HepG2 (cell line): ENCODE results near the gene ETF1. TPM values are rescaled to one million over a fixed set of nuclear protein-coding genes. Genes with fewer than 3 reads are reported as not detected.

Experiments
- CBX5 ChIP-seq: sonication (generic); formaldehyde crosslinking; IDR thresholded peaks from 2 replicates; pipeline ENCODE4 v1.4.0; 2020; ENCODE audit warnings: missing genetic modification reagents, borderline replicate concordance
- DNMT1 ChIP-seq: sonication (generic); formaldehyde crosslinking; IDR thresholded peaks from 2 replicates; pipeline ENCODE4 v1.5.1; 2020; ENCODE audit warnings: mild to moderate bottlenecking, missing genetic modification reagents
- EEA1 ChIP-seq: sonication (generic); formaldehyde crosslinking; IDR thresholded peaks from 2 replicates; pipeline ENCODE4 v1.5.1; 2020; ENCODE audit warnings: mild to moderate bottlenecking, missing genetic modification reagents, borderline replicate concordance
- ISX ChIP-seq: sonication (generic); formaldehyde crosslinking; conservative IDR thresholded peaks from 2 replicates; pipeline ENCODE4 v1.5.0; 2020; ENCODE audit warnings: missing genetic modification reagents
- MAFF ChIP-seq: IDR thresholded peaks from 2 replicates; pipeline ENCODE4 v1.6.1; 2011; ENCODE audit warnings: low read depth, low read length, improper control_type of control experiment
- MATR3 ChIP-seq: sonication (generic); formaldehyde crosslinking; IDR thresholded peaks from 2 replicates; pipeline ENCODE4 v1.4.0; 2020; ENCODE audit warnings: missing genetic modification reagents
- PHF21A ChIP-seq: sonication (generic); formaldehyde crosslinking; IDR thresholded peaks from 2 replicates; pipeline ENCODE4 v1.5.0; 2020; ENCODE audit warnings: mild to moderate bottlenecking, missing genetic modification reagents
- RORA ChIP-seq: sonication (generic); formaldehyde crosslinking; IDR thresholded peaks from 2 replicates; pipeline ENCODE4 v1.5.0; 2020; ENCODE audit warnings: mild to moderate bottlenecking, missing genetic modification reagents, moderate library complexity
- TCF7 ChIP-seq: sonication (generic); IDR thresholded peaks from 2 replicates; pipeline ENCODE4 v1.6.1; 2016; ENCODE audit warnings: antibody characterized with exemption, low read depth
- THYN1 ChIP-seq: sonication (generic); formaldehyde crosslinking; IDR thresholded peaks from 2 replicates; pipeline ENCODE4 v1.8.1; 2023; ENCODE audit warnings: low read depth, mild to moderate bottlenecking, moderate library complexity, missing genetic modification reagents, borderline replicate concordance
- ZNF652 ChIP-seq: IDR thresholded peaks from 2 replicates; pipeline ENCODE4 v1.6.1; 2016; ENCODE audit warnings: low read depth, borderline replicate concordance
- ZNF775 ChIP-seq: sonication (generic); formaldehyde crosslinking; IDR thresholded peaks from 2 replicates; pipeline ENCODE4 v1.4.0; 2020; ENCODE audit warnings: missing genetic modification reagents, mild to moderate bottlenecking, moderate library complexity, borderline replicate concordance
- ZNF780A ChIP-seq: sonication (generic); formaldehyde crosslinking; IDR thresholded peaks from 2 replicates; pipeline ENCODE4 v1.8.0; 2022; ENCODE audit warnings: mild to moderate bottlenecking, missing genetic modification reagents, moderate library complexity
- polyA plus RNA-seq, 8 experiments: library from polyadenylated mRNA; depleted of rRNA in 3 of 8; stranded (reverse) in 7 of 8; unstranded in 1 of 8; fragments of >200 nt; fragmentation: Illumina TruSeq in 4 of 8; extraction: Trizol in 4 of 8; gene quantifications; 2 replicates each; pipeline versions ENCODE4 v1.2.1 to v1.2.3, GENCODE V29; 2011 to 2016; ENCODE audit warnings: low read depth in 4 of 8, missing spikeins in 1 of 8, mixed read lengths in 1 of 8; ENCODE audit not compliant: insufficient read depth in 1 of 8
- total RNA-seq, 5 experiments: library from RNA; depleted of rRNA; stranded (reverse); fragments of >200 nt; fragmentation: Illumina TruSeq; extraction: Trizol; gene quantifications; 2 replicates each; pipeline ENCODE4 v1.2.3, GENCODE V29; 2016; ENCODE audit warnings: low read depth in 1 of 5
- TF ChIP-seq, protein P1 (sequence below): sonication (generic); formaldehyde crosslinking; IDR thresholded peaks from 2 replicates; pipeline ENCODE4 v1.4.0; 2020; ENCODE audit warnings: missing genetic modification reagents, borderline replicate concordance
- TF ChIP-seq, protein P2 (sequence below): fragments of 450-650 bp; IDR thresholded peaks from 2 replicates; pipeline ENCODE4 v1.6.1; 2016
- TF ChIP-seq, protein P3 (sequence below): sonication (generic); formaldehyde crosslinking; conservative IDR thresholded peaks from 2 replicates; pipeline ENCODE4 v1.8.1; 2023; ENCODE audit warnings: missing genetic modification reagents
- TF ChIP-seq, protein P4 (sequence below): sonication (generic); formaldehyde crosslinking; IDR thresholded peaks from 2 replicates; pipeline ENCODE4 v1.5.0; 2020; ENCODE audit warnings: mild to moderate bottlenecking, missing genetic modification reagents, moderate library complexity
- TF ChIP-seq, protein P5 (sequence below): sonication (generic); formaldehyde crosslinking; IDR thresholded peaks from 2 replicates; pipeline ENCODE4 v1.5.1; 2020; ENCODE audit warnings: missing genetic modification reagents, mild to moderate bottlenecking, borderline replicate concordance

The ETF1 gene
- total and polyA plus RNA-seq, 2 of the 13 experiments (the other 11 are each of a cell fraction or from before 2014, with no cell fraction given), result 52.1 to 184 TPM

DNA sequence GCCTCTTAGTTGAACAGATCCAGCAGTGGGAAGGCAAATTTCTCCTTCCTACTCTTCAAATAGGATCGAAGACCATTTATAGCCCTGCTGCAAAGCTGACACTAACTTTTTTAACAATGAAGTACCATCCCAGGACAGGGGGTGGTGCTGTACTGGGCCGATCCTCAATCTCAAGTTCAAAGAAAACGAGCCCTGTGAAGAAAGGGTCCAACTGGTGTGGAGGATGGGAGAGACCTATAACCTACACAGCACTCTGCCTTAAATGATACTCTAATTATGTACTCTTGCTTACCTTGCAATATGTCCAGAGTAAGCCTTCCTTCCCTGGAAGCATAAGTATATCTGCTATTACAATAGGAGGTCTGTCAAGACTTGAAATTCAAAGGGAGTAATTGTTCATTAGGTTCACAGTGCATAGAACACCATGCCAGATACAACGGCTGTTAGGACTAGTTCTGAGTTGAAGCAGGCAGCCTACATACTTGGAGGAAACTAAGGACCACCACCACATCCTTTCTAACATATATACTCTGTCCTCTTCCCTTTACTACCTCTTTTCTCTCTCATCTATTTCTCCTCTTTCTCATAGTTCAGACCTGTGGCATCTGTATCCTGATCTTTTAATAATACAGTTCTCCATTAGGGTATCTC is 6.2 kb downstream of the ETF1 start (continued):
- TF ChIP-seq ISX (CRISPR knock-in tag), result no peak
- peak; percentile 37; the same call in 1 of the 2 replicates for TF ChIP-seq MAFF
- no peak for TF ChIP-seq CBX5
- no peak for TF ChIP-seq MATR3 (CRISPR knock-in tag)
- TF ChIP-seq EEA1 (CRISPR knock-in tag), result no peak
- 0 out of 2 replicates have a peak, but pooled peaks have one; percentile 26 for TF ChIP-seq TCF7
- TF ChIP-seq PHF21A (CRISPR knock-in tag), result no peak
- TF ChIP-seq, protein P1, sequence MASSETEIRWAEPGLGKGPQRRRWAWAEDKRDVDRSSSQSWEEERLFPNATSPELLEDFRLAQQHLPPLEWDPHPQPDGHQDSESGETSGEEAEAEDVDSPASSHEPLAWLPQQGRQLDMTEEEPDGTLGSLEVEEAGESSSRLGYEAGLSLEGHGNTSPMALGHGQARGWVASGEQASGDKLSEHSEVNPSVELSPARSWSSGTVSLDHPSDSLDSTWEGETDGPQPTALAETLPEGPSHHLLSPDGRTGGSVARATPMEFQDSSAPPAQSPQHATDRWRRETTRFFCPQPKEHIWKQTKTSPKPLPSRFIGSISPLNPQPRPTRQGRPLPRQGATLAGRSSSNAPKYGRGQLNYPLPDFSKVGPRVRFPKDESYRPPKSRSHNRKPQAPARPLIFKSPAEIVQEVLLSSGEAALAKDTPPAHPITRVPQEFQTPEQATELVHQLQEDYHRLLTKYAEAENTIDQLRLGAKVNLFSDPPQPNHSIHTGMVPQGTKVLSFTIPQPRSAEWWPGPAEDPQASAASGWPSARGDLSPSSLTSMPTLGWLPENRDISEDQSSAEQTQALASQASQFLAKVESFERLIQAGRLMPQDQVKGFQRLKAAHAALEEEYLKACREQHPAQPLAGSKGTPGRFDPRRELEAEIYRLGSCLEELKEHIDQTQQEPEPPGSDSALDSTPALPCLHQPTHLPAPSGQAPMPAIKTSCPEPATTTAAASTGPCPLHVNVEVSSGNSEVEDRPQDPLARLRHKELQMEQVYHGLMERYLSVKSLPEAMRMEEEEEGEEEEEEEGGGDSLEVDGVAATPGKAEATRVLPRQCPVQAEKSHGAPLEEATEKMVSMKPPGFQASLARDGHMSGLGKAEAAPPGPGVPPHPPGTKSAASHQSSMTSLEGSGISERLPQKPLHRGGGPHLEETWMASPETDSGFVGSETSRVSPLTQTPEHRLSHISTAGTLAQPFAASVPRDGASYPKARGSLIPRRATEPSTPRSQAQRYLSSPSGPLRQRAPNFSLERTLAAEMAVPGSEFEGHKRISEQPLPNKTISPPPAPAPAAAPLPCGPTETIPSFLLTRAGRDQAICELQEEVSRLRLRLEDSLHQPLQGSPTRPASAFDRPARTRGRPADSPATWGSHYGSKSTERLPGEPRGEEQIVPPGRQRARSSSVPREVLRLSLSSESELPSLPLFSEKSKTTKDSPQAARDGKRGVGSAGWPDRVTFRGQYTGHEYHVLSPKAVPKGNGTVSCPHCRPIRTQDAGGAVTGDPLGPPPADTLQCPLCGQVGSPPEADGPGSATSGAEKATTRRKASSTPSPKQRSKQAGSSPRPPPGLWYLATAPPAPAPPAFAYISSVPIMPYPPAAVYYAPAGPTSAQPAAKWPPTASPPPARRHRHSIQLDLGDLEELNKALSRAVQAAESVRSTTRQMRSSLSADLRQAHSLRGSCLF, result no peak
- TF ChIP-seq, protein P2, sequence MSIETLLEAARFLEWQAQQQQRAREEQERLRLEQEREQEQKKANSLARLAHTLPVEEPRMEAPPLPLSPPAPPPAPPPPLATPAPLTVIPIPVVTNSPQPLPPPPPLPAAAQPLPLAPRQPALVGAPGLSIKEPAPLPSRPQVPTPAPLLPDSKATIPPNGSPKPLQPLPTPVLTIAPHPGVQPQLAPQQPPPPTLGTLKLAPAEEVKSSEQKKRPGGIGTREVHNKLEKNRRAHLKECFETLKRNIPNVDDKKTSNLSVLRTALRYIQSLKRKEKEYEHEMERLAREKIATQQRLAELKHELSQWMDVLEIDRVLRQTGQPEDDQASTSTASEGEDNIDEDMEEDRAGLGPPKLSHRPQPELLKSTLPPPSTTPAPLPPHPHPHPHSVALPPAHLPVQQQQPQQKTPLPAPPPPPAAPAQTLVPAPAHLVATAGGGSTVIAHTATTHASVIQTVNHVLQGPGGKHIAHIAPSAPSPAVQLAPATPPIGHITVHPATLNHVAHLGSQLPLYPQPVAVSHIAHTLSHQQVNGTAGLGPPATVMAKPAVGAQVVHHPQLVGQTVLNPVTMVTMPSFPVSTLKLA, result no peak
- no peak for TF ChIP-seq THYN1 (CRISPR knock-in tag)
- no peak for TF ChIP-seq ZNF775 (CRISPR knock-in tag)
- no peak for TF ChIP-seq ZNF652 (CRISPR knock-in tag)
- no peak for TF ChIP-seq DNMT1 (CRISPR knock-in tag)
- TF ChIP-seq, protein P3, sequence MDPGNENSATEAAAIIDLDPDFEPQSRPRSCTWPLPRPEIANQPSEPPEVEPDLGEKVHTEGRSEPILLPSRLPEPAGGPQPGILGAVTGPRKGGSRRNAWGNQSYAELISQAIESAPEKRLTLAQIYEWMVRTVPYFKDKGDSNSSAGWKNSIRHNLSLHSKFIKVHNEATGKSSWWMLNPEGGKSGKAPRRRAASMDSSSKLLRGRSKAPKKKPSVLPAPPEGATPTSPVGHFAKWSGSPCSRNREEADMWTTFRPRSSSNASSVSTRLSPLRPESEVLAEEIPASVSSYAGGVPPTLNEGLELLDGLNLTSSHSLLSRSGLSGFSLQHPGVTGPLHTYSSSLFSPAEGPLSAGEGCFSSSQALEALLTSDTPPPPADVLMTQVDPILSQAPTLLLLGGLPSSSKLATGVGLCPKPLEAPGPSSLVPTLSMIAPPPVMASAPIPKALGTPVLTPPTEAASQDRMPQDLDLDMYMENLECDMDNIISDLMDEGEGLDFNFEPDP, result 0 out of 2 replicates have a peak, but pooled peaks have one; percentile 40
- TF ChIP-seq, protein P4, sequence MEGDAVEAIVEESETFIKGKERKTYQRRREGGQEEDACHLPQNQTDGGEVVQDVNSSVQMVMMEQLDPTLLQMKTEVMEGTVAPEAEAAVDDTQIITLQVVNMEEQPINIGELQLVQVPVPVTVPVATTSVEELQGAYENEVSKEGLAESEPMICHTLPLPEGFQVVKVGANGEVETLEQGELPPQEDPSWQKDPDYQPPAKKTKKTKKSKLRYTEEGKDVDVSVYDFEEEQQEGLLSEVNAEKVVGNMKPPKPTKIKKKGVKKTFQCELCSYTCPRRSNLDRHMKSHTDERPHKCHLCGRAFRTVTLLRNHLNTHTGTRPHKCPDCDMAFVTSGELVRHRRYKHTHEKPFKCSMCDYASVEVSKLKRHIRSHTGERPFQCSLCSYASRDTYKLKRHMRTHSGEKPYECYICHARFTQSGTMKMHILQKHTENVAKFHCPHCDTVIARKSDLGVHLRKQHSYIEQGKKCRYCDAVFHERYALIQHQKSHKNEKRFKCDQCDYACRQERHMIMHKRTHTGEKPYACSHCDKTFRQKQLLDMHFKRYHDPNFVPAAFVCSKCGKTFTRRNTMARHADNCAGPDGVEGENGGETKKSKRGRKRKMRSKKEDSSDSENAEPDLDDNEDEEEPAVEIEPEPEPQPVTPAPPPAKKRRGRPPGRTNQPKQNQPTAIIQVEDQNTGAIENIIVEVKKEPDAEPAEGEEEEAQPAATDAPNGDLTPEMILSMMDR (CRISPR knock-in tag), result peak; percentile 42
- TF ChIP-seq RORA (CRISPR knock-in tag), result no peak
- no peak for TF ChIP-seq ZNF780A (CRISPR knock-in tag)
- TF ChIP-seq, protein P5, sequence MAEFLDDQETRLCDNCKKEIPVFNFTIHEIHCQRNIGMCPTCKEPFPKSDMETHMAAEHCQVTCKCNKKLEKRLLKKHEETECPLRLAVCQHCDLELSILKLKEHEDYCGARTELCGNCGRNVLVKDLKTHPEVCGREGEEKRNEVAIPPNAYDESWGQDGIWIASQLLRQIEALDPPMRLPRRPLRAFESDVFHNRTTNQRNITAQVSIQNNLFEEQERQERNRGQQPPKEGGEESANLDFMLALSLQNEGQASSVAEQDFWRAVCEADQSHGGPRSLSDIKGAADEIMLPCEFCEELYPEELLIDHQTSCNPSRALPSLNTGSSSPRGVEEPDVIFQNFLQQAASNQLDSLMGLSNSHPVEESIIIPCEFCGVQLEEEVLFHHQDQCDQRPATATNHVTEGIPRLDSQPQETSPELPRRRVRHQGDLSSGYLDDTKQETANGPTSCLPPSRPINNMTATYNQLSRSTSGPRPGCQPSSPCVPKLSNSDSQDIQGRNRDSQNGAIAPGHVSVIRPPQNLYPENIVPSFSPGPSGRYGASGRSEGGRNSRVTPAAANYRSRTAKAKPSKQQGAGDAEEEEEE (CRISPR knock-in tag), result no peak
